HG03521 (cell line): ENCODE results near the gene EFHC1.

ENCODE experiments used
- ATAC-seq: cut with Tn5 transposase; IDR thresholded peaks from one replicate; pipeline ENCODE4 v1.9.1; 2021; ENCODE audit warnings: mild to moderate bottlenecking, moderate library complexity; ENCODE audit not compliant: unreplicated experiment

The EFHC1 gene

DNA sequence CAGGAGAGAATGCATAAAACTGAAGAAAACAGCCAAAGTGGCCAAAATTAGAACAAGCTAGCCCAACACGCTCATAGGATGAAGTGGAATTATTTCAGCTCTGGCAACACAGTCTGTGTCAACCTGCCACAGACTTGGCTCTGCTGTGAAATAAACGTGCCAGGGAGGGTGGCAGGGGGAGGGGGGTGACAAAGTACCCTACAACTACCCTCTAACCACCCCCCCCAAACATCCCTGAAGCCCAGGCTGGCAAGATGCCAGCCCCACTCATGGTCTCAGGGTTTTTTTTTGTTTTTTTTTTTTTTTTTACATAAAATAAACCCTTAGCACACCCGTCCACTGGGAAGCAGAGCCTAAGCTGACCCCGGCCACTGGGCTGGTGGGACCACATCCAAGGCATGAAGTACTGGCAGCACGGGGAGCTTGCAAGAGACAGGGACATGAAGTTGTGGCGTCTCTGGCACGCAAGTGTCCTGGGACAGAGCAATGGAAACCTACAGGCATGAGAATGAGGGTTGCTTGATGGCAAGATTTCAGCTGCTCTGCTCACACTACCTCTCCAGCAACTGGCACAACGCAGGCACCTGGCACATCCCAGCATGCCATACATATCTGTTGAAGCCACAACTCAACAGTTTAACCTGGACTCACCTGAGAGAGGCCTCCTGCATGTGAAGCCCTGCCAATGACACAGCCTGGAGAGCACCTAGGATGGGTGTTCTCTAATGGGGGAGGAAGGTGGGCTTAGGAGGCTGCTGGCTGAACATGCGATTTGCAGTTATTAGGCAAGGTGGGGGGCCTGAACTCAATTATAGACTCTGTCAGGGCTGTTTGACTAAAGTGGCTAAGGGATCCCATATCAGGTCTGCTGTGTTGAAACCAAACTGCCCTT, 80.3 kb downstream of the EFHC1 start:
- ATAC-seq = no peak

DNA sequence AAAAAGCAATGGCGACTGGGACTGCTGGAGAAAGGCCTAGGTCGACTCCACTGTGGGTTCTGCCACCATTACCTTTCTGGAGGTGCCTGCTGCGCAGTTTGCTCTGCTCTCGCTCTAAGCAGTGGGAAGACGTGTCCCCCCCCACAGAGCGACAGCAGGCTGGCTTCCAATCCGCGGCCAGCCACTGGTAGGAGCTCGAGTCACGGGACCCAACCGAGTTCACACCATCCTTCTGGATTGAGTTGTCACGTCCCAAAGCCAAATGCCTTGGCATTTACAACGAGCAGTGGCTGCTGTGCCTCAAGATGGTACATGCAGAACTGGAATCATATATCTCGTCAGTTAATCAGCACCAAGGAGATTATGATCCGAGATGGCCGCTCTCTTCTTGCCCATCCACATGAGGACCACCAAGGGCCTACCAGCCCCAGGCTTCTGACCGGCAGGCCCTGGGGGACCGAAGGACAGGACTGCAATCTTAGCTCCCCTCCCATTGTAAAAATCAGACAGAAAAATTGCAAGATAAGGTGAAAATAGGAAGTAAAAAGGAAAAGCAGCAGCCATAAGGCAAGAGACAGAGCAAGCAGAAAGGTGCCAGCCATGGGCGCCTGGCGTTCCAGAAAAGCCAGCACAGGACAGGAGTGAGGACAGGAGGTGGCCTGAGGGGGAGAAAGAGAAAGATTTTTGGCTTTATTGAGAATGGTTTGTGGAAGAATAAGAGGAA, 82.3 kb downstream of the EFHC1 start:
- no peak for ATAC-seq

DNA sequence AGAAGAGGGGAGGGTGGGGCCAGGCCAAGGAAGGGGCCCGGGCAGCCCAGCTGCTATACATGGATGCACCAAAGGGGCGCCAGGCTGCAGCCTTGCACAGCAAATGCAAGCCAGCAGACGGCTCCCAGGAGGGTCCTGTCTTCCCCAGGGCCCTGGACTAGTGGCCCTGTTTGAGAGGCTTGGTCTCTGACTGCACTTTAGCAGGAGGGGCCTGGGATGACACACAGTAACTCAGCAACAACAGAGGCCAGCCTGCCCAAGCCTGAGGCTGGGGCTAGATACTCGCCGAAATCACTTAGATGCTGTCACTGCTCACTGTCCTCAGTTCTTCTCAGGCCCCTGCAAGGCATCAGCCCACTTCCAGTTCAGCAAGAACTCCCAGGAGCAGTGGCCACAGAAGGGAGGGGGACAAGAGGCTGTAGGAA, 83.2 kb downstream of the EFHC1 start:
- no peak for ATAC-seq

DNA sequence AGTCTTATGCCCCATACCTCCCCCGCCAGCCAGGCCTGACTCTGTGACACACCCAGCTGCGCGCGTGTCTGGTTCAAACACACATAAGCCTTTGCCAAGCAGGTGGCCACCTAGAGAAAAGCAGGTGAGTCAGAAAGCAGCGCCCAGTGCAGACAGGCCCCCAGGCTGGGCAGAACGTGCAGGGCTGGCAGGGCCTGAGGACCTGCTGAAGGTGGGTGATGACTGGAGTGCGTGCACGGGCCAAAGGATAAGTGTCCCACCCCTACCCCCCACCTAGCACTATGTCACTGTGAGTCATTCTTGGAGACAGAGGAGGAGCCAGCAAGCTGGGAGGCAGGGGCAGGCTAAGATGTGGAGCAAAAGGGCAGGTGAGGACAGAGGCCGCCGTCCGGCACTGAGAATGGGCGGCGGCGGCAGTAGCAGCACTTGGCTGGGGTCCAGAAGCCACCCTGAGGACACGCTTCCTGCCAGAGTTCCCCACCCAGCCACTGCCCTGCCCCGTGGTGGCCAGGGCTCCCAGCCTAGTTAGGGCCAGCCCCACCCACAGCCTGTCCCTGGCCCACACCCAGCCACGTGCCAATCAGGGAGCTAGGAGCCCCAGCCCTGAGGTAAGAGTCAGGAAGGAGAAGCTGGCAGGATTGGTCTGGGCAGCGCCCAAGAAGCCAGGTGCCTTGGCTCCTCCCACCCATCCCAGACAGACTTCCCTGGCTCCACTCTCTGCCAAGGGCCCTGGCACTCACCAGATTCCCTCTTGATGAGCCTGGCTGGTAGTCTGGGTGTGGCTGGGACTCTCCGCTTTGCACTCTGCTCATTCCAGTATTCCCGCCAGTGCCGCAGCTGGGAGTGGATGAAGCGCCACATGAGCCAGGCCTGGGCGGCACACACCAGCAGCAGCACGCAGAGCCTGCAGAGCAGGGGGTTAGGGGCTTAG, 84.0 kb downstream of the EFHC1 start:
- ATAC-seq = no peak

DNA sequence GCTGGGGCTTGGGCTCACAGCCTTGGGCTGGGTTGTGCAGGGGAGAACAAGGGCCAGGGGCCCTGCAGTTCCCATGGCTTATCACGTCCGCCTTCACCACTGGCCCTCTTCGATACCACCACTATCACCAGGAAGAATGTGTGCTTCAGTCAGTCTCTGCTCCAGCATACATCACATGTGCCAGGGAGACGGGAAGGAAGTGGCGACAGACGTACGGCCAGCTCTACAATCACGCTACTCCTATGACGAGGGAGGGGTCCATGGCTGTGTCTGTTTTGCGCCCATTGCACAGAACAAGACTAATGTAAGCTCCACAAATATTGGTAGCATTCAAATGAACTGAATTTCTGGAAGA, 84.6 kb downstream of the EFHC1 start:
- ATAC-seq = no peak

DNA sequence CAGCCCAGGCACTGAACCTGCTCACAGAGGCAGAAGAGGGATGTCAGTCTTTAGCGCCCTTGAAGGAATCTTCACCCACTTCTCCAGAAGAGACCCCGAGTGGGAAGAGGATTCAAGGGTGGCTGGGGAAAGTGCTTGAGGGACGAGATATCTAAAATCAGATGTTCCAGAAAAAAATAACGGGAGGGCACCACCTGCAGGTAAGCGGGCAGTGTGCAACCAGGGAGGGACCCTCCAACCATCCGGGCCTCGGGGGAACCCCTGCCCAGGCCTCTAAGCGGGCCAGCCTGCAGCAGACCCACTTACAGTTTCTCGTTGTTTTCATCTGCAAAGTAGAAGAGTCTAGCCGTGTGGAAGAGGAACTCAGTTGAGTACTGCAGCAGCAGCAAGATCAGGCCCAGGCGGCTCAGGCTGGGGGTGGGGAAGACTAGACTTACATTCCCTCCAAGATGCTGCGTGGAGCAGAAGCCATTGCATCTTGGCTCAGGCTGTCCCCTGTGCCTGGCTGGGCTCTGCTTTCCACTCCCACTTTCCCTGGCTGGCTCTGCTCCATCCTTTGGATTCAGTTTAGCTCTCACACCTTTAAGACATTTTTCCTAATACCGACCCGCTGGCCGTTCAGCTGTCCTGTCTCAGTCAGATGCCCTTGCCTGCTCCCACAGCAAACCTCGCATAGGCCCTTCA, 85.7 kb downstream of the EFHC1 start:
- no peak for ATAC-seq

DNA sequence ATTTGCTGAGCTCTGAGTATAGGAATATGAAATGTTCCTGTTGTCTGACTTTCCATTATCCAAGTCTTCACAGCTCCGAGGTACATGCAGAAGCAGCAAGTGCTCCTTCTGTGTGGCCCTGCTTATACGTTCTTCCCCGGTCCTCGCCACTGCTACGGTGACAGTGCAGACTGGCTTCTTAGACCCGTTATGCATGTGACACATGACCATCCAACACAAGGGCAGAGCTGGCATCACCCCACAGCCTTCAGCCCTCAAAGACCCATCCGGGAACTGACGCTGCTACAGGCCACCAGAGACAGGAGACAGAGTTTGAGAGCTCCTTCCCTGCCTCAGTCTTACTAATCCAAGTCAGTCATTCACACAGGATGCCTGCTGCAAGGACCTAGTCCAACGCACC, 86.3 kb downstream of the EFHC1 start:
- no peak for ATAC-seq

DNA sequence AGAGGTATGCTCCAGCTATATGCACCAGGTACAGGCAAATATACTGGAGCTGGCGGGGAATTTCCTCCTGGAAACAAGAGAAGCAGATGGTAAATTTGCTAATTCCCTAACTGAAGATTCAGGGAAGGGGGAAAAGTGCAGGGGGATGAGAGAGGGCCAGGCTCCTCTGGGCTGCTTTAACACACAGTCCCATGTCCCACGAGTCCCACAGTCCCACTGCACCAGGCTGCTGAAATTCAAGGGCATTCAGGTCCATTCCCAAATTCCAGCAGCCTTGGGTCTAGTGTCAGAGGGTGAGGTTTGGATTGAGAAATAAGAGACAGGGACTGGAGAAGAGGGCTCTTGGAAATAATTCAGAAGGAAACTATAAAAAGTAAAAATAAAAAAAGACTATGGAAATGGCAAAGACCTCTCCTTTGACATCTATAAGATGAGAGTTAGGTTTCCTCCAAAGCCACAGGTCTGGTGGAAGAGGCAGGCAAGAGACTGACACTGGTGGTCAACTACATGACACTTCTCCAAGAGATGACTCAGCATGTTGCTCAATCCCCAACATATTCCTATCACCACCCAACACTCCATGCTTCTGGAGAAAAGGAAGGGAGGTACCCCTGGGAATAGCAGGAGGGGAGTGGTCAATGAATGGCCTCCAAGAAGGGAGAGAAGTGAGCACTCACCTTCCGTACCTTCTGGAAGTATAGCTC, 87.6 kb downstream of the EFHC1 start:
- ATAC-seq = no peak

DNA sequence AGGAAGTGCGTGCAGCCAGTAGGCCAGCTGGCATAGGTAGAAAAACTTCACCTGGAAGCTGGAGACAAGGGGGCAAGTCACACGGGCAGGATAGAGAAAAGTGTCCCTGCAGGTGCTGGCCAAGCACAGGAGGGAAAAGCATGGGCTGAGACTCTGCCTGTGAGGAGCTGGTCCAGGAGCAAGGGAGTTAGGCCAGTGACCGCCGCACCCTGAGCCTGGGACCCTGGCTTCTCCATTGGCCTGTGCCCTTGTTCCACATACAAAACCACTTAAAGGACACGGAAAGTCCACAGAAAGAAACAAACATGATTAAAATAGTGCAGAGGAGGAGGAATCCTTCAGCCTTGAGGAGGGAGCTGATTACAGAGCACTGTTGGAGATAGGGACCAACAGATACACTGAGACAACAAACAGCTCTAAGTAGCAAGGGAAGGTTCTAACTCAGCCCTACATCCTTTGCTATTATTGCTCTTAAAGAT, 88.2 kb downstream of the EFHC1 start:
- no peak for ATAC-seq

DNA sequence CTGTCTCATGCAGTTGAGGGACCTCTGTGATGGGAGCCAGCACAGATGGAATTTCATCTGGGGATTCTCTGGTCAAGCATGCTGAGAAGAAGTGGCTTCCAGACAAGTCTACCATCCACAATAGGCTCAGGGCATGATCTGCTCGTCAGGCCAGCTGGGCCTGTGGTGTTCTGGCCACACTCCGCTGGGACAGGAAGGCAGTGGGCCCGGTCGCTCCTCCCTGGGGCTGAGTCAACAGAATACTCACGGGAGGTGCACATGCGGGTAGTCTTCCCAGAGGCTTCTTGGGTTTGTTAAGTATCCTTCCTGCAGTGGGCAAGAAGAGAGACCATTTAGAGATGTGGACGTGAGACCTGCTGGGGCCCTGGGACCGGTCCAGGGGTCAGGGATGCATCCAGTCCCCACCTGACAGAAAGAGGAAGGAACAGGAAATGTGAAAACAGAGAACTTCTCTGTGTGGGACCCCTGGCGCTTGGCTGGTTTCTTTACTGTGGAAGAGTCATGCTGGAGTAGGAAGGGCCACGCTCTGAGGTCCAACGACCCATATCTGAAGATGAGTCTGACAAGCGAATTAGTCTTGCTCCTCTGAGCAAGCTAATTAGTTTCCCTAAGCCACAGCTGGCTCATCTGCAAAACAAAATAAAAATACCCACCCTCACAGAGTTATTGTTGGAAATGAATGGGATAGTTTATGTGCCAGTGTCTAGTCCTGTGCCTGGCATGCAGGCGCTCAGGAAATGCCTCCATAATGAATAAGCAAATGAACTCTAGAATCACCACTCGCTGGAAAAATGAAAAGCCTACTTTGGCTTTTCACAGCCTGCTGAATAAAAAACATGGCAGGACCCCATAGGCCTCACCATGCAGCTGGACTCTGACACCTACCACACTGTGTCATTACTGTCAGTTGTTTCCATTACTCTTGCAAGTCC, 89.4 kb downstream of the EFHC1 start:
- ATAC-seq = no peak

DNA sequence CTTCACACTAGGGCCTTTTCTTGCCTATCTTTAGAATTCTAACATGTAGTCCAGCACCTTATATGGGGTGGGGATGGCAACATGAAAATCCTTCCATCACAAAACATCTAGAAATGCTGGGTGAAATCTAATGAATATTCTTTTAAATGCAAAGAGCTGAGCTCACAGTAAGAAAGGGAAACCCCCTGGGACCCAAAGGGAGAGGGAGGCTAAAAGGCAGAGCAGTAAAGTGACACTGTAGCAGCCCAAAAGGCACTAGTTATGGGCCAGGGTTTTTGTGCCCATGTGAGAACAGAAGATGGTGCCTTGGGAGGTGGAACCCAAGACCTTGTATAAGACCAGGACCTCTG, 90.0 kb downstream of the EFHC1 start:
- no peak for ATAC-seq

DNA sequence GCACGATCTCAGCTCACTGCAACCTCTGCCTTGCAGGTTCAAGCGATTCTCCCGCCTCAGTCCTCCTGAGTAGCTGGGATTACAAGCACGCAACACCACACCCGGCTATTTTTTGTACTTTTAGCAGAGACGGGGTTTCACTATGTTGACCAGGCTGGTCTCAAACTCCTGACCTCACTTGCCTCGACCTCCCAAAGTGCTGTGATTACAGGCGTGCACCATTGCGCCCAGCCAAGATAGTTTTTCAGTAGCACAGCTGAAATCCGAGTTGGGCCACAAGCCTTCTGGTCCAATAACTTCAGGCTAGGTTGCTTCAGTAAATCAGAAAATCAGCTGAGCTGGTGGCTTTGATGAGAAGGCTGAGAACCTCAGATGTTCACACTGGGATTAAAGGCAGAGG, 91.0 kb downstream of the EFHC1 start:
- ATAC-seq = no peak

DNA sequence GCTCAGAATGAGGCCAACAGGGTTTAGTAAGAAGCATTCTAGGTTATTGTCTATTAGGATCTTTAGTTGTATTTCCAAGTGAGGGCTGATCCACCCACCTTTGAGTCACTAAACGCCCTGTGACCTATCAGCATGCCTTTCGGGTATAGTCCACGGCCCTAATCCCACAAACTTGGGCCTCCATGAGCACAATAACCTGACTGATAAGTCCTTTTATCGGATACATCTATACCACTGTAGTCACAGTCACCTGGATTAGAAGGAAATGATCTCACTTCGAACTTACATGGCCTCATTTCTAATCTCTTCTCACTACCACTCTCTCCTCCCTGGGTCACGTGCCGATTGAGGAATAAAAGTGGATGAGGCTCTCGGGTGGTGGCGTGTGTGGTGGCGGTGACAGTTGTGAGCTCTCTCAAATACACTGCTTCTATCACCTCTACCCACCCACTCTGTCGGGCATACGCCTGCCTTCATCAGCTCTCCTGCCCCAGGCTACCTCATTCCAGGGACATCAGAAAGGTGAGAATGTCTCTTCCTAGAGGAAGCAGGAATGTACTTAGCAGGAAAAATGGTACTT, 91.5 kb downstream of the EFHC1 start:
- no peak for ATAC-seq

DNA sequence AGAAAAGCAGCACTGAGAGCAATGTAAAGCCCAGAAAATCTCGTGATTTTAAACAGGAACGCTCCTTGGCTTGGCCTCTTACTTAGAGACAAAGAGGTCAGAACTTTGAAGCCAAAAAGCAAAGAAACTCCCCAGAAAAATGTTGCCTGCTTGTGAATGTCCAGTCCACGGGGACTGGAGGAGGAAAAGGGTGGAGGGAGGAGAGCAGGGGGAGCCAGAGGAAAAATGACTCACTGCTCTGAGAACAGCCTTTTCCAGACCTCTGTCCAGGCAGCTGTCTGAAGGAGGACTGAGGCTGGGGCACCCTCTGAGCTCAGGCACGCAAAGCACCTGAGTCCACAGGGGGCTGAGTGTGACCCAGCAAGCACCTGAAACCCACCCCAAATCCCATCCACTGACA, 92.1 kb downstream of the EFHC1 start:
- no peak for ATAC-seq

DNA sequence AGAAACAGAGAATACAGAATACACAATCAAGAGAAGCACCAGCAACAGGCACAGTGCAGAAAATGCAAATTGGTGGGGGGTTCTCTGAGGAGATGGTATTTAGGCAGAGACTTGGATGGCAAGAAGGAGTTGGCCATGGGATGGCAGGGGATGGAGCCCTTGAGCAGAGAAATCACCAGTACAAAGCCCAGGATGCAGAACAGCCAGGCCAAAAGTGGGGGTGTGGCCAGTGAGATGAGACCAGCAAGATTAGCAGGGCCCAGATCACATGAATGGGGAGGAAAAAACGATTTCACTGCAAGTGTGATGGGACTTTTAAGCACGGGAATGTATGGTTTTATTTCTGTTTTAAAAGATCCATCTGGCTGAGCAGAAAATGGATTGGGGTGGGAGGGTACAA, 93.3 kb downstream of the EFHC1 start:
- ATAC-seq = no peak

DNA sequence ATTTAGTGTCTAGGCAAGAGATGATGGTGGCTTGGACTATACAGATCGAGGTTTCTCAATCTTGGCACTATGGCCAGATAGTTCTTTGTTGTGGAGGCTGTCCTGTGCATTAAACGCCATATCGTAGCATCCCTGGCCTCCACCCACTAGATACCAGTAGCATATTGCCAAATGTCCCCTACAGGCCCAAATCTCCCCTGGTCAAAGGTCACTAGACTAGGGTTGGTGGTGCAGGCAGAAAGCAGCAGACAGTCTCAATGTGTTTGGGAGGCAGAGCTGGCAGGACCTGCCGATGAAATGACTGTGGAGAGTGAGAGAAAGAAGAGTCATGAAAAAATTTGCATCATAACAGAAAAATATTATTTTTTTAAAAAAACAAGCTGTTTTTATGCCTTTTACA, 93.8 kb downstream of the EFHC1 start:
- ATAC-seq = no peak

DNA sequence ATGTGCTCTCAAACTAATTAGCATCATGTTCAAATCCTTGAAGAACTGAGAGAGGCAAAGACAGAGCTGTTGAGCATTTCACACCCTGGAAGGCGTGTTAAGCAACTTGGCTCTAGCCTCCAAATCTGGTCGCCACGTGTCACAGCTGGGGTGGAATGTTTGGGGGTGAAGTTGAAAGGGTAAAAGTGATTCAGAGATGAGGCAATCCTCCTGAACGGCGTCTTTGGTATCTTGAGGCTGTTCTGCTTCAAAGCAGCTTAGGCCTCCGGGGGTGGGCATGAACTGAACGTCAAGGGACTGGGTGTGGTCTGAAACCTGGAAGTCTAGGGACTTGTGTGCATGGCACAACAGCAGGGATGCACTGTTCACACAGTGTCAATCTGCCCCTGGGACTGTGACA, 94.4 kb downstream of the EFHC1 start:
- no peak for ATAC-seq

DNA sequence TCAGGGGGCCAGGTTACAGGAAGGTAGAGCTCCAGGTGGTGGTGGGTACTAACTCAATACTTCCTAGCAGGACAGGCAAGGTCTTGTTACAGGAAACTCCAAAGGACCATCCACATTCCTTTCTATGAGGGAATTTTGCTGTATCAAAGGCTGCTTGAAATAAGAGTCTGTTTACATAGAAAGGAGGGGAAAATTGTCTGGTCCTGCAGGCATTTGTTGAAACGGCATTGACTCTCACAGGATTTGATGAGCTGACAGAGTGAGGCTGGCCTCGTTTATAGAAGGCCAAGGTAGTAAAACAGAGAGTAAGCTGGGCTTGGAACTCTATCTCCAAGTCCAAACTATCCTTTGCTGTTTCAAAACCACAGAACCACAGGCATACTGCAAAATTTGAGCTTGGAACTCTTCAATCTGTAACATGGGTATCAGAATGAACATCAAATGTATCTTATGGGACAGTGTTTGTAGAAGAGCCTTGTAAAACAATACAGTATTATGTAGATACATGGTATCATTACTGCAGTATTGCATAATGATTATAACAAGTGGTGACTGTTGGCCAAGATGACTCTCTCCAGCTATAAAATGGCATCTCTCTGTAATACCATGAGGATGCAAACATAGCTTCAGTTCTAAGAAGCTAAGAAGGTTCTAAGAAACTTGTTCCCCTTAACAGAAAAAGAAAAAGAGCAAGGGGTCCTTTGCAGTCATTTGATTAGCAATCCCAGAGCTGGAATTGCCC, 95.2 kb downstream of the EFHC1 start:
- no peak for ATAC-seq
